ENCODE data around the gene KRTAP5-10. TPM values are rescaled to one million over a fixed set of nuclear protein-coding genes. Genes with fewer than 3 reads are reported as not detected.

The KRTAP5-10 gene
- 0.12 TPM in 1 of 2 replicates, not detected in the other for total RNA-seq (ENCODE audit: low replicate concordance)

GRCh38 chr11:71565263-71565662 lies at the start of gene KRTAP5-10:
Gene KRTAP5-10, plus strand, starts transcription at chr11:71565563. Its CDS starts 25 bp downstream, at chr11:71565588.
- Histone ChIP-seq H3K36me3 (no peaks in the 10 kb centered on the region), H3K9me3 (ENCODE audit: low read depth) (no peaks in the 10 kb centered on the region), H3K4me3 (no peak within 1 kb of the TSS), H3K4me1 (no peaks in the 10 kb centered on the region), H3K4me2 (no peak within 1 kb of the TSS), H4K20me1 (ENCODE audit: low read depth) (no peaks in the 10 kb centered on the region), H3K27me3 (no peaks in the 10 kb centered on the region), H3F3A (ENCODE audit: low read depth) (no peaks in the 10 kb centered on the region), H3K79me2 (ENCODE audit: low read depth) (no peaks in the 10 kb centered on the region), H3K9ac (no peak within 1 kb of the TSS), H3K27ac (no peak within 1 kb of the TSS), H2AFZ (replicated peaks) (no peak within 1 kb of the TSS)
- DNase-seq (ENCODE audit: low spot score), result no peak
- no peak within 1 kb of the TSS for H3K27ac Mint-ChIP-seq
- peaks cover 36% of the 10 kb centered on the region for H3K4me1 Mint-ChIP-seq
- no peaks in the 10 kb centered on the region for H3K36me3 Mint-ChIP-seq
- peaks cover 4% of the 10 kb centered on the region for H3K9me3 Mint-ChIP-seq
- H3K4me3 Mint-ChIP-seq, result no peak within 1 kb of the TSS
- H3K27me3 Mint-ChIP-seq (ENCODE audit: insufficient read depth, low read depth), result peaks cover 6% of the 10 kb centered on the region
- TF ChIP-seq EZH2 (IDR thresholded peaks at IDR 0.05) (no peak), EZH2phosphoT487 (IDR thresholded peaks at IDR 0.05) (no peak), CTCF (IDR thresholded peaks at IDR 0.05) (no peak)

GRCh38 chr11:71518506-71519471 lies 46.6 kb upstream of the KRTAP5-10 start:
- TF ChIP-seq CTCF (IDR thresholded peaks at IDR 0.05) (no peak), EZH2phosphoT487 (IDR thresholded peaks at IDR 0.05) (no peak), EZH2 (IDR thresholded peaks at IDR 0.05) (no peak)
- H3K4me1 Mint-ChIP-seq, result peaks cover 7% of the 10 kb centered on the region
- Histone ChIP-seq H3K9ac (no peak overlapping the region), H3K36me3 (no peaks in the 10 kb centered on the region), H3K79me2 (ENCODE audit: low read depth) (no peaks in the 10 kb centered on the region), H3K27ac (no peak overlapping the region), H3K4me3 (no peak overlapping the region), H3K27me3 (no peaks in the 10 kb centered on the region), H4K20me1 (ENCODE audit: low read depth) (no peaks in the 10 kb centered on the region), H3K4me1 (no peaks in the 10 kb centered on the region), H3K9me3 (ENCODE audit: low read depth) (no peaks in the 10 kb centered on the region), H3K4me2 (no peak overlapping the region), H3F3A (ENCODE audit: low read depth) (no peaks in the 10 kb centered on the region), H2AFZ (replicated peaks) (no peak overlapping the region)
- no peak for DNase-seq (ENCODE audit: low spot score)
- no peaks in the 10 kb centered on the region for H3K27me3 Mint-ChIP-seq (ENCODE audit: insufficient read depth, low read depth)
- H3K36me3 Mint-ChIP-seq, result no peaks in the 10 kb centered on the region
- H3K4me3 Mint-ChIP-seq, result no peak overlapping the region
- no peak overlapping the region for H3K27ac Mint-ChIP-seq
- H3K9me3 Mint-ChIP-seq, result peaks cover 2% of the 10 kb centered on the region

- Mint-ChIP-seq H3K4me3 (no peak overlapping the region), H3K36me3 (no peaks in the 10 kb centered on the region), H3K27me3 (ENCODE audit: insufficient read depth, low read depth) (no peaks in the 10 kb centered on the region), H3K9me3 (peaks cover 2% of the 10 kb centered on the region), H3K27ac (peak overlapping the region; percentile 26), H3K4me1 (peaks cover 7% of the 10 kb centered on the region)
- H3F3A ChIP-seq (ENCODE audit: low read depth), result no peaks in the 10 kb centered on the region
- no peak overlapping the region for H2AFZ ChIP-seq (replicated peaks)
- no peak overlapping the region for H3K9ac ChIP-seq
- H3K36me3 ChIP-seq, result no peaks in the 10 kb centered on the region
- no peaks in the 10 kb centered on the region for H3K79me2 ChIP-seq (ENCODE audit: low read depth)
- no peaks in the 10 kb centered on the region for H3K27me3 ChIP-seq
- no peak for DNase-seq (ENCODE audit: low spot score)
- no peaks in the 10 kb centered on the region for H4K20me1 ChIP-seq (ENCODE audit: low read depth)
- H3K9me3 ChIP-seq (ENCODE audit: low read depth), result no peaks in the 10 kb centered on the region
- TF ChIP-seq CTCF (IDR thresholded peaks at IDR 0.05) (no peak), EZH2 (IDR thresholded peaks at IDR 0.05) (no peak), EZH2phosphoT487 (IDR thresholded peaks at IDR 0.05) (no peak)
- H3K4me1 ChIP-seq, result no peaks in the 10 kb centered on the region
- no peak overlapping the region for H3K27ac ChIP-seq
- no peak overlapping the region for H3K4me2 ChIP-seq
- H3K4me3 ChIP-seq, result no peak overlapping the region
These were observed 45.8 kb upstream of the KRTAP5-10 start for GRCh38 chr11:71519546-71519945.
